GM18499 (cell line): Measurements from ENCODE around the gene ABCC3.

Experiments
- ATAC-seq: cut with Tn5 transposase; IDR thresholded peaks from one replicate; pipeline ENCODE4 v1.9.1; 2021; ENCODE audit warnings: moderate number of reproducible peaks; ENCODE audit not compliant: insufficient read depth, unreplicated experiment

ABCC3 gene

GRCh38 chr17:50725769-50726655 is 91.3 kb downstream of the ABCC3 start:
- no peak for ATAC-seq

- ATAC-seq = no peak
These were observed 93.4 kb downstream of the ABCC3 start for GRCh38 chr17:50728112-50728429.

GRCh38 chr17:50728881-50729765 is 94.4 kb downstream of the ABCC3 start:
- ATAC-seq = no peak

- ATAC-seq = no peak
These were observed 97.1 kb downstream of the ABCC3 start for GRCh38 chr17:50731575-50732460.

- ATAC-seq = no peak
These were observed 100.6 kb downstream of the ABCC3 start for GRCh38 chr17:50735287-50735686.

GRCh38 chr17:50737118-50737698 is 102.5 kb downstream of the ABCC3 start:
- no peak for ATAC-seq

GRCh38 chr17:50739098-50739497 is 104.4 kb downstream of the ABCC3 start:
- ATAC-seq = no peak
